TTC549 (cell line): ENCODE results near the gene COPG1.

Experiments
- FAIRE-seq: peaks from 2 replicates; lab custom pipeline; 2012; peaks lifted over from hg19 to GRCh38; lab: Jason Lieb, UNC

The COPG1 gene

GRCh38 chr3:129278966-129279906, 29.8 kb downstream of the COPG1 start:
- FAIRE-seq = no peak

GRCh38 chr3:129280183-129280582, 30.8 kb downstream of the COPG1 start:
- no peak for FAIRE-seq

DNA sequence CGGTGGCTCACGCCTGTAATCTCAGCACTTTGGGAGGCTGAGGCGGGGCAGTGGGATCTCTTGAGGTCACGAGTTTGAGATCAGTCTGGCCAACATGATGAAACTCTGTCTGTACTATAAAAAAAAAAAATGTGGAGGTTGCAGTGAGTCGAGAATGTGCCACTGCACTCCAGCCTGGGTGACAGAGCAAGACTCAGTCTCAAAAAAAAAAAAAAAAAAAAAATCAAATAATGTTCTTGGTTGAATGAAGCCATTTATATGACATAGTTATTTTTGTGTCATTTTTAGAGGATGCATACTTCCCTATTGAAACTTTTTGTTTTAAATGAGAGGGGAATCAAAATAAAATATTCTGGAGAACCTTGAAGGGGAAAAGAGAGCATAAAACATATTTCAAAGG, 32.3 kb downstream of the COPG1 start:
- FAIRE-seq = no peak

DNA sequence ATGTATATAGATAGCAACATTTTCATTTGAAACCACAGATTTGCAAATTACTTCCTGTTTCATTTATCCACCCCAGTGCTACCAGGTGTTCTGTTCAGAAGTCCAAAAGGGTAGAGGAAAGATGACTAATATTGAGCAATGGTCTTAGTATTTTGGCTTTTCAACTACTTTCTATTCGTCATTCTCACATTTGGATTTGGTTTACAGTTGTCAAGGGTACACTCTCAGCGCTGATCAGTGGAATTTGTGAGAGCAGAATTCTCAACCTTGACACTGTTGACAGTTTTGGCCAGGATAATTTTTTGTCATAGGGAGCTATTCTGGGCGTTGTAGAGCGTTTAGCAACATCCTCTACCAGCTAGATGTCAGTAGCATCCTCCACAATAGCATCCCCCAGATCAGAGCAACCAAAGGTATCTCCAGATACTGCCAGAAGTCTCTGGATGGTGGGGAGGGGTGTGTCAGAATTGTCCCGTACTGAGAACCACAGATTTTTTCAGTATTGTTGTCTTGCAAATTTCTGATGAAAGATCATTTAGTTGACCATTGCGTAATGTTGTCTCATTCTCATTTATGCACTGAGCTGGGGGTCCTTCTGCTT, 33.4 kb downstream of the COPG1 start:
- FAIRE-seq = no peak

- FAIRE-seq = no peak
These were observed 36.7 kb downstream of the COPG1 start for GRCh38 chr3:129286081-129286480.

- no peak for FAIRE-seq
These were observed 39.0 kb downstream of the COPG1 start for GRCh38 chr3:129288446-129288845.

GRCh38 chr3:129289201-129289921, 40.0 kb downstream of the COPG1 start:
- FAIRE-seq = no peak

GRCh38 chr3:129291236-129291886, 42.0 kb downstream of the COPG1 start:
- FAIRE-seq = no peak

GRCh38 chr3:129295286-129295685, 45.9 kb downstream of the COPG1 start:
- FAIRE-seq = no peak

- no peak for FAIRE-seq
These were observed 54.9 kb downstream of the COPG1 start for GRCh38 chr3:129304146-129304961.

DNA sequence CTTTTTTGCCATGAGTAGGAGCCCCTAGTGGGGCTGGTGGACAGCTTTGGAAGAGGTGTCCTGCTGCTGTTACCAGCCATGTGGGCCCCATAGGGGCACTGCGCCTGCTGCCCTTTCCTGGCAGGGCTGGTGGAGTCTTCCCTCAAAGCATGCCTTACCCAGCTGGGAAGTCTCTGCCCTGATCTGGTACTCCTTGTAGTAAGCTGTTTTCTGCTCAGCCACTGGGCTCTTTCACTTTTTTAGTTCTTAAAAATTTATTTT, 55.5 kb downstream of the COPG1 start:
- no peak for FAIRE-seq

DNA sequence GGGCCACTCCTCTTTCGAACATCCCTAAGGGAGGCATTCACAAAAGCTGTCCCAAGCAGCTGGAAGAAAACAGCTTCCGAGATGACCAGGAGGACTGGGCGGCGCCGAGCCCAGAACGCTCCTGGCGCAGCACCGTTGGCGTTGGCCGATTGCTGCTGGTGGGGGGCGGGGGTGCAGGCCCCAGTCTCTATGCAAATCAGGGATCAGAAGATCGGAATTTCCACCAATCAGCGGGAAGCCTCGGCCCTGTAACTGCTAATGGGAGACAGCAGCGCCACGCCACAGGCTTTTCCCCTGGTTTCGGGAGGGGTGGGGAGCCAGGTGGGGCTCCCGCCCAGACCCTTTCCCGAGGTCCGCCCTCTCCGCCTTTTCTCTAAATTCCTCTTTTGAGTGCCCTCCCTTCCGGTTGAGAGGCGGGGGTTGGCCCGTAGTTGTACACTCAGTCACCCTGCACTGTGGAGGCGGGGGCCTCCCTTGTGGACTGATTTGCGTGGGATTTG, 56.2 kb downstream of the COPG1 start:
- no peak for FAIRE-seq

- no peak for FAIRE-seq
These were observed 59.2 kb downstream of the COPG1 start for GRCh38 chr3:129308636-129309035.

DNA sequence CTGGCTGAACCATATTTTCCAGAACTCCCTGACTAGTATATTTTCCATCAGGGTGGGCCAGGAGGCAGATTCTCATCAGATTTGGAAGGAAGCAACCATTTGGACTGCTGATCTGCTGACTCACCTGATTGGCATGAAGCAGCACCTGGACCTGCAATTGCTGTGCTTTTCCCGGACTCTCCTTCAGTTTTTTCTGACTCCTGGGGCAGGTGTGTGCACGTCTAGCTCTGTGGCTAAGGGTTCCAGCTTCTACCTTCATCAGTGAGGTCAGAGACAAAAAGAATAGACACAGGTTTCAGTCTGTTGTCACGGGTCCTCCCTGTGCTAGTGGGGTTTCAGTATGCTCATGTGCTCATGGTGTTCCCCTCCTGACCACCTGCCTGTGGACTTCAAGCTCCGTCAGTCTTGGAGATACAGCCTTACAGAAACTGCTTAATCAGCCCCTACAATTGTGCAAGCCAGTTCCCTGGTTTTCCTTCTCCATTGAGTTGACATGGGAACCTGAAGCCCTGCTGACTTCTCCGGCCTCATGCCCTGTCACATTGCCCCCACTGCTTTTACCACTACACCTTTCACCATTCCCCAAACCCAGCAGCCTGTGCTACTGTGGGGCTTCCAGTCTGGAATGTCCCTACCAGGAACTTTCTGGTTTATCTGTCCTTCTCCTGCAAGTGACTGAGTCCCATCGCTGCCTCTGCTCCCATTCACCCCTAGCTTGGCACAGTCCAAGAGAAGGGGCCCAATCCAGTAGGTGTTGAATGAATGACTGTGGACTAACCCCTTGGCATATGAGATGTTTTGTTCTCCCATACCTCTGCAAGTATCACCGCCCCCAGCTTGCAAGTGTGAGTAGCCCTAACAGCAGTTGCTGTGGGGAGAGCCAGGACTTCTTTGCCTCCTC, 61.0 kb downstream of the COPG1 start:
- no peak for FAIRE-seq

- FAIRE-seq = no peak
These were observed 61.9 kb downstream of the COPG1 start for GRCh38 chr3:129311054-129311902.

DNA sequence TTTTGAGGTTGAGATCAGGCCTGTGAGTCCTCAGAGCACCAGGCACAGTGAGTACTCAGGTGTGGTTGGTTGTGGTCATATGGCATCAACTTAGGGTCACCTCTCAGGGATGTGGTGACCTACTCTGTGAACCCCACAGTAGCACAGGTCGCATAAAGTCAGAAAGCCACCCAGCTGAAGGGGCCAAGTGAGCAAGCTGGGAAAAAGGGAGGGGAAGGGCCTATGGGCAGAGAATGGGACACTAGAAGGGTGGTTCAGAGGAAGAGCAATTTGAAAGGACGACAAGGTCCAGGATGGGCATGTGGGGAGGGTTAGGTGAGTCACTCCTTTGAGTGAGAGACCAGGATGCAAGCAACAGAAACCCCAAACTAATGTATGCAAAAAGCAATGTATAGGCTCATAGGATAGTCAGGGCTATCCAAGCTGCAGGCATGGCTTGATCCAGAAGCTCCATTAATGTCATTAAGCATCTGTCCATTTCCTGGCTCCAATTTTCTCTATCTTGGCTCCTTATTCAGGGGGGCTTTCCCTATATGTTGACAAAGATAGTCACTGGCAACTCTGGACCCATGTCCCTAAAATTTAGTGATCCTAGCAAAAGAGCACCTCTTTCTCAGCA, 62.7 kb downstream of the COPG1 start:
- no peak for FAIRE-seq

GRCh38 chr3:129312671-129313414, 63.4 kb downstream of the COPG1 start:
- no peak for FAIRE-seq

GRCh38 chr3:129313415-129313664, 63.9 kb downstream of the COPG1 start:
- no peak for FAIRE-seq
